GM23338 (cell line): ENCODE results near the gene LIMCH1. TPM values are rescaled to one million over a fixed set of nuclear protein-coding genes. Genes with fewer than 3 reads are reported as not detected.

Experiments used
- ATAC-seq: fragments of 200-7000 bp; cut with Tn5 transposase; 3 replicates; pipeline ENCODE4 v1.9.1; 2020
- DNase-seq: peaks from one replicate; pipeline ENCODE4 v3.0.0-alpha.2; 2015; ENCODE audit warnings: low spot score
- H2AFZ ChIP-seq: fragments of 200-600 bp; sonication (generic); 2 replicates; pipeline ENCODE4 v1.8.0; 2016; ENCODE audit warnings: antibody characterized with exemption, mild to moderate bottlenecking, moderate library complexity
- H3F3A ChIP-seq: fragments of 200-600 bp; sonication (generic); replicated peaks from 2 replicates; pipeline ENCODE4 v1.8.0; 2017; ENCODE audit warnings: antibody characterized with exemption, mixed run types, low read depth
- H3K27ac ChIP-seq: fragments of 200-600 bp; sonication (generic); 2 replicates; pipeline ENCODE4 v1.6.1; 2016; ENCODE audit warnings: low read depth
- H3K27me3 ChIP-seq: fragments of 200-600 bp; sonication (generic); 2 replicates; pipeline ENCODE4 v1.8.0; 2016; ENCODE audit warnings: mild to moderate bottlenecking, mixed run types, moderate library complexity; ENCODE audit not compliant: insufficient read depth
- H3K36me3 ChIP-seq: fragments of 200-600 bp; sonication (generic); 2 replicates; pipeline ENCODE4 v1.8.0; 2016; ENCODE audit warnings: mild to moderate bottlenecking; ENCODE audit not compliant: insufficient read depth
- H3K4me1 ChIP-seq: fragments of 200-600 bp; sonication (generic); 2 replicates; pipeline ENCODE4 v1.8.0; 2016; ENCODE audit warnings: mild to moderate bottlenecking, moderate library complexity; ENCODE audit not compliant: insufficient read depth
- H3K4me2 ChIP-seq: fragments of 200-600 bp; sonication (generic); 2 replicates; pipeline ENCODE4 v1.7.1; 2017; ENCODE audit warnings: mixed run types
- H3K4me3 ChIP-seq: fragments of 200-600 bp; sonication (generic); 2 replicates; pipeline ENCODE4 v1.6.1; 2016; ENCODE audit warnings: mixed run types
- H3K79me2 ChIP-seq: fragments of 200-600 bp; sonication (generic); replicated peaks from 2 replicates; pipeline ENCODE4 v1.8.0; 2017; ENCODE audit warnings: mild to moderate bottlenecking; ENCODE audit not compliant: insufficient read depth
- H3K9me2 ChIP-seq: fragments of 200-600 bp; sonication (generic); 2 replicates; pipeline ENCODE4 v1.8.0; 2017; ENCODE audit not compliant: insufficient read depth
- H4K20me1 ChIP-seq: fragments of 200-600 bp; sonication (generic); replicated peaks from 2 replicates; pipeline ENCODE4 v1.8.0; 2017; ENCODE audit warnings: mild to moderate bottlenecking; ENCODE audit not compliant: insufficient read depth
- H3K27ac Mint-ChIP-seq: 2 replicates; pipeline ENCODE4 v1.8.0; 2020; ENCODE audit warnings: inconsistent platforms, mild to moderate bottlenecking, moderate library complexity, mixed read lengths
- H3K27me3 Mint-ChIP-seq: 3 replicates; pipeline ENCODE4 v1.8.0; 2022; ENCODE audit warnings: low read depth, mild to moderate bottlenecking, moderate library complexity, mixed read lengths, inconsistent platforms; ENCODE audit not compliant: insufficient read depth, poor library complexity
- H3K36me3 Mint-ChIP-seq: 3 replicates; pipeline ENCODE4 v1.8.0; 2021; ENCODE audit warnings: low read depth, mild to moderate bottlenecking, inconsistent platforms, moderate library complexity, mixed read lengths
- H3K4me1 Mint-ChIP-seq: 3 replicates; pipeline ENCODE4 v1.8.0; 2020; ENCODE audit warnings: mild to moderate bottlenecking, inconsistent platforms, mixed read lengths
- H3K4me3 Mint-ChIP-seq: 3 replicates; pipeline ENCODE4 v1.8.0; 2021; ENCODE audit warnings: moderate library complexity, mild to moderate bottlenecking, inconsistent platforms, mixed read lengths
- H3K9me3 Mint-ChIP-seq: 3 replicates; pipeline ENCODE4 v1.8.0; 2020; ENCODE audit warnings: moderate library complexity, mild to moderate bottlenecking, inconsistent platforms, mixed read lengths
- CREB1 ChIP-seq: fragments of 250-450 bp; sonication (Bioruptor Pico); IDR thresholded peaks from 2 replicates; pipeline ENCODE4 v1.5.0; 2020; ENCODE audit warnings: low read depth, mild to moderate bottlenecking, moderate library complexity
- CTCF ChIP-seq, 2 experiments: fragments of 200-600 bp in 1 of 2; sonication (generic) in 1 of 2; conservative IDR thresholded peaks; 2 replicates each; pipeline versions ENCODE4 v1.5.1 to v1.6.1; 2016 to 2017; ENCODE audit warnings: antibody characterized with exemption in 2 of 2, low read depth in 2 of 2, mild to moderate bottlenecking in 2 of 2, moderate library complexity in 1 of 2
- ETS1 ChIP-seq: IDR thresholded peaks from 2 replicates; pipeline ENCODE4 v1.6.1; 2016; ENCODE audit warnings: antibody characterized with exemption
- EZH2 ChIP-seq: fragments of 200-600 bp; sonication (generic); IDR thresholded peaks from one replicate; pipeline ENCODE4 v1.8.0; 2017; ENCODE audit warnings: antibody characterized with exemption, mild to moderate bottlenecking, low read depth; ENCODE audit not compliant: unreplicated experiment
- JUNB ChIP-seq: IDR thresholded peaks from one replicate; pipeline ENCODE4 v1.6.1; 2016; ENCODE audit warnings: antibody characterized with exemption; ENCODE audit not compliant: unreplicated experiment
- NANOG ChIP-seq: IDR thresholded peaks from 2 replicates; pipeline ENCODE4 v1.6.1; 2016; ENCODE audit warnings: antibody characterized with exemption, borderline replicate concordance
- POLR2AphosphoS5 ChIP-seq: IDR thresholded peaks from 2 replicates; pipeline ENCODE4 v1.6.1; 2016; ENCODE audit warnings: antibody characterized with exemption, low read depth
- REST ChIP-seq: IDR thresholded peaks from one replicate; pipeline ENCODE4 v1.6.1; 2018; ENCODE audit warnings: antibody characterized with exemption; ENCODE audit not compliant: unreplicated experiment
- STAT1 ChIP-seq: IDR thresholded peaks from one replicate; pipeline ENCODE4 v1.6.1; 2016; ENCODE audit warnings: antibody characterized with exemption; ENCODE audit not compliant: unreplicated experiment
- ZNF114 ChIP-seq: fragments of 250-450 bp; sonication (Bioruptor Pico); IDR thresholded peaks from 2 replicates; pipeline ENCODE4 v1.5.0; 2020; ENCODE audit warnings: mild to moderate bottlenecking, moderate library complexity
- ZNF331 ChIP-seq: fragments of 250-450 bp; sonication (Bioruptor Pico); IDR thresholded peaks from 2 replicates; pipeline ENCODE4 v1.5.0; 2020; ENCODE audit warnings: low read depth, mild to moderate bottlenecking, moderate library complexity
- ZNF462 ChIP-seq: fragments of 250-450 bp; sonication (Bioruptor Pico); IDR thresholded peaks from 2 replicates; pipeline ENCODE4 v1.5.0; 2020; ENCODE audit warnings: mild to moderate bottlenecking, moderate library complexity
- polyA plus RNA-seq: library from polyadenylated mRNA; unstranded; fragments of >200 nt; fragmentation: Nextera tagmentation; extraction: Ambion mirVana; gene quantifications from 2 replicates; pipeline ENCODE4 v1.2.1, GENCODE V29; 2016
- total RNA-seq: library from RNA; depleted of rRNA; stranded (reverse); fragments of >200 nt; shearing (Covaris generic); gene quantifications from 2 replicates; pipeline ENCODE4 v1.2.3, GENCODE V29; 2014

Gene LIMCH1
- total and polyA plus RNA-seq, 2 experiments from 2014 or later = 1.5 TPM

- no peak overlapping the region for H3K27ac ChIP-seq
- H3K27ac Mint-ChIP-seq = no peak overlapping the region
- H3K4me3 ChIP-seq = no peak overlapping the region
- H3K9me3 Mint-ChIP-seq = no peaks in the 10 kb centered on the region
- H3K79me2 ChIP-seq = no peaks in the 10 kb centered on the region
- no peak for ATAC-seq
- no peak overlapping the region for H2AFZ ChIP-seq
- peaks cover 50% of the 10 kb centered on the region for H3K4me1 Mint-ChIP-seq
- H3K9me2 ChIP-seq = no peaks in the 10 kb centered on the region
- no peaks in the 10 kb centered on the region for H4K20me1 ChIP-seq
- no peaks in the 10 kb centered on the region for H3K36me3 Mint-ChIP-seq
- H3K4me2 ChIP-seq = no peak overlapping the region
- no peaks in the 10 kb centered on the region for H3K36me3 ChIP-seq
- peak; percentile 44 for DNase-seq
- no peak for TF ChIP-seq STAT1
- no peak for TF ChIP-seq ETS1
- no peak for TF ChIP-seq CTCF (conservative IDR thresholded peaks at IDR 0.05; ENCODE audit: low read depth in 2 of 2)
- no peak for TF ChIP-seq CREB1 (CRISPR knock-in tag)
- no peak for TF ChIP-seq POLR2AphosphoS5
- TF ChIP-seq EZH2 = no peak
- no peak for TF ChIP-seq ZNF462
- no peak for TF ChIP-seq NANOG
- TF ChIP-seq ZNF331 (CRISPR knock-in tag) = no peak
- no peak for TF ChIP-seq JUNB
- no peak for TF ChIP-seq REST
- TF ChIP-seq ZNF114 = no peak
- H3K27me3 Mint-ChIP-seq = peaks cover 12% of the 10 kb centered on the region
- H3K27me3 ChIP-seq = no peaks in the 10 kb centered on the region
- no peaks in the 10 kb centered on the region for H3F3A ChIP-seq
- H3K4me1 ChIP-seq = peaks cover 40% of the 10 kb centered on the region
- no peak overlapping the region for H3K4me3 Mint-ChIP-seq
Measured at GRCh38 chr4:41622787-41623186, 84.8 kb downstream of the LIMCH1 start.
